AG04450 (cell line): ENCODE data around the gene ABCB9. TPM values are rescaled to one million over a fixed set of nuclear protein-coding genes. Genes with fewer than 3 reads are reported as not detected.
"Not testable (repeated sequence)": the region's sequence is repeated elsewhere in the genome, so short reads cannot be mapped to it uniquely, and the experiment has no call there.

Experiments
- CTCF ChIA-PET: fragments of 300-600, 350-600 bp; formaldehyde crosslinking; extraction: SDS; loops from one replicate; lab custom pipeline; 2022; ENCODE audit warnings: antibody characterized with exemption, inconsistent platforms; lab: Charles Lee
- POLR2A ChIA-PET: fragments of 350-600 bp; formaldehyde crosslinking; extraction: SDS; loops from one replicate; lab custom pipeline; 2021; ENCODE audit warnings: antibody characterized with exemption, inconsistent platforms; lab: Yijun Ruan, JAX
- DNase-seq: peaks from one replicate; pipeline ENCODE4 v3.0.0-alpha.2; 2011; ENCODE audit warnings: low read depth, low spot score
- H3K27ac ChIP-seq: one replicate; pipeline ENCODE4 v1.5.1; 2012; ENCODE audit warnings: low read depth, low read length, control low read depth
- H3K27me3 ChIP-seq: one replicate; pipeline ENCODE4 v1.6.0; 2012; ENCODE audit warnings: low read length; ENCODE audit not compliant: control insufficient read depth, insufficient read depth
- H3K4me3 ChIP-seq: 2 replicates; pipeline ENCODE4 v1.5.1; 2011; ENCODE audit warnings: mild to moderate bottlenecking, low read depth, low read length, control low read depth
- H3K9me3 ChIP-seq: 2 replicates; pipeline ENCODE4 v1.5.1; 2012; ENCODE audit warnings: low read length; ENCODE audit not compliant: control insufficient read depth, insufficient read depth
- polyA plus RNA-seq: library from polyadenylated mRNA; depleted of rRNA; stranded (reverse); fragments of >200 nt; gene quantifications from 2 replicates; pipeline ENCODE4 v1.2.3, GENCODE V29; 2011
- TF ChIP-seq, protein P1 (sequence below): IDR thresholded peaks from 2 replicates; pipeline ENCODE4 v1.5.1; 2011; ENCODE audit warnings: low read depth, low read length, control low read depth, inconsistent platforms

The ABCB9 gene
- polyA plus RNA-seq, 1 experiment = 3.4 TPM

DNA sequence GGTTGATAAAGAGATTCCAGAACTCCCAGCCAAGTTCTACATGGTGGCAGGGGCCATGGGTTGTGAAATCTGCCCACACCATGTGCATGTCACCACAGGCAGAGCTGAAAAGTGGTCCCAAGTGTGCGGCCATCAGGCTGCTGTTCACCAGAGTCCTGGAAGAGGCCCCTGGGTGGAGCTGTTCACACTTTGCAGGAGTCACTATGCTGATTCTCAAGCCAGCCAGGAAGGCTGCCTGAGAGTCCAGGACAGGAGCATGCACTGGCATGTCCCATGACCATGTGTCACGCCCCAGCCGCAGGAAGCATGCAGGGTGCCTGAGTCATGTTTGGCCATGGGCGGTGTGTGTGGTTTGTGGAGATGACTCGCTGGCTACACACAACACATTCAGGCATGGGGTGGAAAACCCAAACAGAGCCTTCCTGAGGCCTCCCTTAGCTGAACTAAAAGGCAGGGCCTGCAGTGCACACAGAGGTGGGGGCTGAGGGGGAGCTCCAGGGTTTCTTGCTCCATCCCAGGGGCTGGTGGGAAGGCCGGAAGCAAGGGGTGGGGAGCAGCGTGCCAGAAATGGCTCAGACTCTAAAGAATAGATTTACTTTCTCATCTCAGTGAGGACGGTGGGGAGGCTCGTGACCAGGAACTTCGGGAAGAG, 19.4 kb downstream of the ABCB9 start:
- TF ChIP-seq, protein P1, sequence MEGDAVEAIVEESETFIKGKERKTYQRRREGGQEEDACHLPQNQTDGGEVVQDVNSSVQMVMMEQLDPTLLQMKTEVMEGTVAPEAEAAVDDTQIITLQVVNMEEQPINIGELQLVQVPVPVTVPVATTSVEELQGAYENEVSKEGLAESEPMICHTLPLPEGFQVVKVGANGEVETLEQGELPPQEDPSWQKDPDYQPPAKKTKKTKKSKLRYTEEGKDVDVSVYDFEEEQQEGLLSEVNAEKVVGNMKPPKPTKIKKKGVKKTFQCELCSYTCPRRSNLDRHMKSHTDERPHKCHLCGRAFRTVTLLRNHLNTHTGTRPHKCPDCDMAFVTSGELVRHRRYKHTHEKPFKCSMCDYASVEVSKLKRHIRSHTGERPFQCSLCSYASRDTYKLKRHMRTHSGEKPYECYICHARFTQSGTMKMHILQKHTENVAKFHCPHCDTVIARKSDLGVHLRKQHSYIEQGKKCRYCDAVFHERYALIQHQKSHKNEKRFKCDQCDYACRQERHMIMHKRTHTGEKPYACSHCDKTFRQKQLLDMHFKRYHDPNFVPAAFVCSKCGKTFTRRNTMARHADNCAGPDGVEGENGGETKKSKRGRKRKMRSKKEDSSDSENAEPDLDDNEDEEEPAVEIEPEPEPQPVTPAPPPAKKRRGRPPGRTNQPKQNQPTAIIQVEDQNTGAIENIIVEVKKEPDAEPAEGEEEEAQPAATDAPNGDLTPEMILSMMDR = peak; percentile 49
- Histone ChIP-seq H3K27me3 (no peaks in the 10 kb centered on the region), H3K4me3 (no peak overlapping the region), H3K27ac (peak overlapping the region; percentile 93), H3K9me3 (no peaks in the 10 kb centered on the region)
- POLR2A ChIA-PET = interaction anchor here (0.6 to 1.6 kb wide), 4 partner anchors 48 to 286 kb away, joined by 3 to 6 read pairs (median 4); partner anchors contain the start of genes MPHOSPH9 and MTRFR
- DNase-seq = peak; percentile 97
- CTCF ChIA-PET = interaction anchor here (1.0 to 8.6 kb wide), 5 partner anchors 19 to 291 kb away, joined by 3 to 75 read pairs (median 4); no protein-coding TSS in a partner anchor

DNA sequence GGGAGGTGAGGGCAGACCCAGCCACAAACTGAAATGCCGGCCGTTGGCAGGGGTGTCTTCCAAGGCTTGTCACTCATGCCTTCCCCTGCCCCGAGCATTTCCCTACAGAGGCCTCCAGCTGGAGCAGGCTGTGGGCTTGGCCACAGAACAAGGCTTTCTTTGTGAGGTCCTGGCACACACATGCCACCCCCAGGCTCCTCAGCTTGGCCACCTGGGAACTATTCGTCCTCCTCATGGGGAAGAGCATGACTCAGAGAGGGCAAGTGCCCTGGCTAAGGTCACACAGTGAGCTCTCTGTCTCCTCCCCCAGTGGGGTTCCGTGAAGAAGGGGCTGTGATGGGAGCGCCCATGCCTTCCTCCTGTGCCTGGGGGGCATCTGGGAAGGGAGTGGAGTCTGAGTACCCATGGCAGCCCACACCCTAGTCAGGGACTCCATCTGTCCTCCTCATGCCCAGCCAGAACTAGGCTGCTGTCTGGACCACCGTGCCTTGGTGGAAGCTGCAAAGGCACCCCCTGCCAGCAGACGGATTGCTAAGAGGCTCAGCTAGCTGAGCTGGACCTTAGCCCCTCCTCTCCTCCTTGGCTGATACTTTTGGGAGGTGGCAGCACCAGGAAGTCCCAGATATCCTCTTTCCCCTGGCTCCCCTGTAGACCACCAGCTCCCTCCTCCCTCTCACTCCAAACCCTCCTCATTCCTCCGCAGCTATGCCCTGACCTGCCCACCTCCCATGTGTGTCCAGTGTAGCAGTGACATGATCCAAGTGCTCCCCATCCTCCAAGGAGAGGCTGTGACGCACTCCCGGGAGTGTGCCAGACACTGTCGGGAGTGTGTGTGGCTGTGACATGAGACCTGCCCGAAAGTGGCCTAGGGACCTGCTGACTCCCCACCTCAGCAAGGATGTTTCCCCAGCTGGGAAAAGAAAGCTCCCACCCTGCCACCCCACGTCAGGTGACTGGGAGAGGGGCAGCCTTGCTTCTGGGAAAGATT, 21.4 kb downstream of the ABCB9 start:
- POLR2A ChIA-PET = interaction anchor here (0.6 to 0.8 kb wide), 6 partner anchors 26 to 288 kb away, joined by 3 to 5 read pairs (median 4); partner anchors contain the start of genes MPHOSPH9 and MTRFR
- Histone ChIP-seq H3K27me3 (no peaks in the 10 kb centered on the region), H3K4me3 (no peak overlapping the region), H3K27ac (no peak overlapping the region), H3K9me3 (no peaks in the 10 kb centered on the region; the same call in 1 of the 2 replicates)
- no peak for DNase-seq
- CTCF ChIA-PET = interaction anchor here (0.8 to 1.3 kb wide), 3 partner anchors 84 to 293 kb away, joined by 3 to 4 read pairs (median 4); no protein-coding TSS in a partner anchor
- TF ChIP-seq, protein P1 = no peak

DNA sequence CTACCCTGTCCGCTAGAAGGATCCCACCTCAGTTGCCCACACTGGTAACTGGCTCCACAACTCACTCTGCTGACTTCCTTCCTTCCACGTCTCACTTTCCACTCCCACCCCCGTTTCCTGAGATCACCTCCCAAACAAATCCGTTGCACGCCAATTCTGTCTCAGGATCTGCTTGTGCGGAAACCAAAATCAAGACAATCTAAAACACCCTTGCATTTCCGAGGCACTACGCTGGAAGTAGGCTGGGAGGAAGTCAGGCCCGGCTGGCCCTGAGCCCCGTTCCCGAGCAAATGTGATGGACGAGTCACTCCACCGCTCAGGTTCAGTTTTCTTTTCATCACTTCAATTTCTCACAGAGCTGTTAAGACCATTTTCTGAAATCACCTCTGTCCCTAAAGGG, 23.1 kb downstream of the ABCB9 start:
- Histone ChIP-seq H3K27ac (no peak overlapping the region), H3K4me3 (no peak overlapping the region), H3K9me3 (no peaks in the 10 kb centered on the region; the same call in 1 of the 2 replicates), H3K27me3 (no peaks in the 10 kb centered on the region)
- ChIA-PET POLR2A (interaction anchor here (0.7 kb wide), 2 partner anchors 12 to 45 kb away, joined by 3 read pairs; no protein-coding TSS in a partner anchor), CTCF (interaction anchor here (0.7 kb wide), 1 partner anchor 149 kb away, joined by 3 read pairs; no protein-coding TSS in a partner anchor)
- no peak for DNase-seq
- TF ChIP-seq, protein P1 = no peak

DNA sequence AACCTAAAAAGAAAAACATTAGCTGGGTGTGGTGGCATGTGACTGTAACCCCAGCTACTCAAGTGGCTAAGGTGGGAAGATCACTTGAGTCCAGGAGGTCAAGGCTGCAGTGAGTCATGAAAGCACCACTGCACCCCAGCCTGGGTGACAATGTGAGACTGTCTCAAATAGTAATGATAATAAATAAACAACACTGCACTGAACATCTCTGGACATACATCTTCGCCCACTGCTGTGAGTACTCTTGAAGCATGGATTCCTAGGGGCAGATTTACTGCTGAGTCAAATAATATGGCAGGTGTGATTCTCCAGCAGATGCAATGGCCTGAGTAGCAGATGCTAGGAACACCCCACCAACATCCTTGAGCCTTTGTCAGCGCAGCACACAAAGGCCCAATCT, 23.6 kb downstream of the ABCB9 start:
- DNase-seq = no peak
- Histone ChIP-seq H3K27me3 (no peaks in the 10 kb centered on the region), H3K9me3 (no peaks in the 10 kb centered on the region; the same call in 1 of the 2 replicates), H3K27ac (no peak overlapping the region), H3K4me3 (no peak overlapping the region)
- TF ChIP-seq, protein P1 = no peak
- CTCF ChIA-PET = interaction anchor here (0.6 kb wide), 1 partner anchor 340 kb away, joined by 5 read pairs; no protein-coding TSS in a partner anchor
- POLR2A ChIA-PET = interaction anchor here (1.2 kb wide), 1 partner anchor 9 kb away, joined by 3 read pairs; no protein-coding TSS in a partner anchor

DNA sequence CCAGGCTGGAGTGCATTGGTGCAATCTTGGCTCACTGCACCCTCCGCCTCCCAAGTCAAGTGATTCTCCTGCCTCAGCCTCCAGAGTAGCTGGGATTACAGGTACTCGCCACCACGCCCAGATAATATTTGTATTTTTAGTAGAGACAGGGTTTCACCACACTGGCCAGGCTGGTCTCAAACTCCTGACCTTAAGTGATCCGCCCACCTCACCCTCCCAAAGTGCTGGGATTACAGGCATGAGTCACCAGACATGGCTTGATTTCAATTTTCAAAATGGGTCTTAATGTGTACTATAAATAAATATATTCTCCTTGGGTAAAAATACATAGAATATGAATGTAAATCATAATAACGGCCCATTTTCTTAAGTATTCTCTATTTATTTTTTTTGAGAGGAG, 24.9 kb downstream of the ABCB9 start:
- H3K27me3 ChIP-seq, CTCF ChIA-PET, POLR2A ChIA-PET, H3K9me3 ChIP-seq, H3K4me3 ChIP-seq, DNase-seq: not testable (repeated sequence)
- peak overlapping the region; percentile 11 for H3K27ac ChIP-seq
